IMR-90 (cell line): Measurements from ENCODE around the gene TAF11. TPM values are rescaled to one million over a fixed set of nuclear protein-coding genes. Genes with fewer than 3 reads are reported as not detected.
"Not testable (repeated sequence)": the region's sequence is repeated elsewhere in the genome, so short reads cannot be mapped to it uniquely, and the experiment has no call there.

Experiments
- ATAC-seq: fragments of 200-7000 bp; cut with Tn5 transposase; 2 replicates; pipeline ENCODE4 v1.9.1; 2020; ENCODE audit warnings: low read depth, mild to moderate bottlenecking, moderate library complexity
- BruUV-seq: library from RNA; stranded (reverse); fragments of 400-500 nt; replicated peaks from 2 replicates; lab custom pipeline; 2021; lab: Mats Ljungman, UMichigan
- CTCF ChIA-PET: fragments of 300-600 bp; formaldehyde crosslinking; extraction: SDS; loops from one replicate; lab custom pipeline; 2021; ENCODE audit warnings: antibody characterized with exemption; lab: Yijun Ruan, JAX
- POLR2A ChIA-PET: fragments of 300-600 bp; sonication (Branson Sonifier 250); formaldehyde crosslinking; loops from one replicate; lab custom pipeline; 2022; ENCODE audit warnings: antibody characterized with exemption; ENCODE audit not compliant: unreplicated experiment; lab: Charles Lee
- DNase-seq: peaks from one replicate; pipeline ENCODE4 v3.0.0; 2013
- H2AFZ ChIP-seq: replicated peaks from 2 replicates; pipeline ENCODE3; 2013; ENCODE audit warnings: low read length, mild to moderate bottlenecking; ENCODE audit not compliant: poor library complexity
- H2AK5ac ChIP-seq: 2 replicates; pipeline ENCODE4 v1.6.1; 2013; ENCODE audit warnings: low read depth, low read length, inconsistent platforms
- H2AK9ac ChIP-seq: replicated peaks from 2 replicates; pipeline ENCODE3; 2013; ENCODE audit warnings: mild to moderate bottlenecking, low read depth, low read length, moderate library complexity; ENCODE audit not compliant: poor library complexity
- H2BK120ac ChIP-seq: 2 replicates; pipeline ENCODE4 v1.6.1; 2013; ENCODE audit warnings: low read depth, low read length, inconsistent platforms
- H2BK15ac ChIP-seq: 3 replicates; pipeline ENCODE4 v1.6.1; 2013; ENCODE audit warnings: low read depth, low read length, inconsistent platforms
- H2BK20ac ChIP-seq: 2 replicates; pipeline ENCODE4 v1.6.1; 2013; ENCODE audit warnings: low read depth, mild to moderate bottlenecking, inconsistent platforms, low read length, moderate library complexity
- H2BK5ac ChIP-seq: 2 replicates; pipeline ENCODE4 v1.6.1; 2013; ENCODE audit warnings: mild to moderate bottlenecking, low read depth, low read length, inconsistent platforms; ENCODE audit not compliant: poor library complexity, severe bottlenecking
- H3K14ac ChIP-seq: replicated peaks from 2 replicates; pipeline ENCODE4 v1.6.1; 2013; ENCODE audit warnings: low read depth, low read length, inconsistent platforms
- H3K18ac ChIP-seq: 2 replicates; pipeline ENCODE4 v1.6.1; 2013; ENCODE audit warnings: low read depth, low read length, control low read depth
- H3K23ac ChIP-seq: 2 replicates; pipeline ENCODE4 v1.6.1; 2013; ENCODE audit warnings: low read depth, low read length, inconsistent platforms
- H3K27ac ChIP-seq: 2 replicates; pipeline ENCODE4 v1.5.1; 2013; ENCODE audit warnings: mild to moderate bottlenecking, control low read depth, low read length; ENCODE audit not compliant: insufficient read depth
- H3K27me3 ChIP-seq: 2 replicates; pipeline ENCODE4 v1.6.1; 2013; ENCODE audit warnings: low read length; ENCODE audit not compliant: control insufficient read depth, insufficient read depth
- H3K36me3 ChIP-seq: 2 replicates; pipeline ENCODE4 v1.6.1; 2013; ENCODE audit warnings: low read length, mixed read lengths; ENCODE audit not compliant: control insufficient read depth, insufficient read depth
- H3K4ac ChIP-seq: 2 replicates; pipeline ENCODE4 v1.6.1; 2013; ENCODE audit warnings: low read depth, low read length, inconsistent platforms
- H3K4me1 ChIP-seq: 2 replicates; pipeline ENCODE4 v1.6.1; 2013; ENCODE audit warnings: low read length, mixed read lengths; ENCODE audit not compliant: control insufficient read depth, insufficient read depth
- H3K4me2 ChIP-seq: 2 replicates; pipeline ENCODE4 v1.6.1; 2013; ENCODE audit warnings: low read depth, mild to moderate bottlenecking, control low read depth, low read length, moderate library complexity
- H3K4me3 ChIP-seq: 2 replicates; pipeline ENCODE4 v1.5.1; 2013; ENCODE audit warnings: low read depth, mild to moderate bottlenecking, control low read depth, low read length, moderate library complexity; ENCODE audit not compliant: insufficient read depth
- H3K56ac ChIP-seq: 2 replicates; pipeline ENCODE4 v1.6.1; 2013; ENCODE audit warnings: low read length, inconsistent platforms; ENCODE audit not compliant: insufficient read depth; ENCODE audit errors: extremely low read depth
- H3K79me1 ChIP-seq, 2 experiments: 2 replicates each; pipeline ENCODE4 v1.6.1; 2013; ENCODE audit warnings: low read length in 2 of 2, inconsistent platforms in 1 of 2, low read depth in 1 of 2
- H3K9ac ChIP-seq: 2 replicates; pipeline ENCODE4 v1.6.1; 2013; ENCODE audit warnings: low read depth, low read length, control low read depth
- H3K9me1 ChIP-seq: 2 replicates; pipeline ENCODE4 v1.6.1; 2013; ENCODE audit warnings: low read length, inconsistent platforms; ENCODE audit not compliant: insufficient read depth
- H3K9me3 ChIP-seq: 2 replicates; pipeline ENCODE4 v1.6.1; 2013; ENCODE audit warnings: low read length; ENCODE audit not compliant: control insufficient read depth, insufficient read depth
- H4K20me1 ChIP-seq: 2 replicates; pipeline ENCODE4 v1.6.1; 2013; ENCODE audit warnings: low read length, inconsistent platforms; ENCODE audit not compliant: insufficient read depth
- H4K5ac ChIP-seq: 2 replicates; pipeline ENCODE4 v1.6.1; 2013; ENCODE audit warnings: mild to moderate bottlenecking, low read depth, low read length, control low read depth
- H4K8ac ChIP-seq, 2 experiments: 2 replicates each; pipeline ENCODE4 v1.6.1; 2013; ENCODE audit warnings: low read depth in 2 of 2, low read length in 2 of 2, control low read depth in 1 of 2, inconsistent platforms in 1 of 2
- H4K91ac ChIP-seq: 2 replicates; pipeline ENCODE4 v1.6.1; 2013; ENCODE audit warnings: low read depth, low read length, inconsistent platforms; ENCODE audit not compliant: insufficient read depth
- WGBS, 2 experiments: methylation state at CpG; one replicate each; pipeline versions ENCODE4 v1.1.5 to v1.1.7; 2013; ENCODE audit warnings: missing lambda C conversion rate in 2 of 2; ENCODE audit not compliant: insufficient read length in 1 of 2; ENCODE audit errors: extremely low coverage in 2 of 2; 5-methylcytosine and 5-hydroxymethylcytosine counted together
- dilution Hi-C: fragments of 300-500 bp; cut with HindIII; formaldehyde crosslinking; loops from one replicate; pipeline ENCODE4 v1.14.3; 2018; ENCODE audit warnings: low sequenced_read_pairs; ENCODE audit not compliant: unreplicated experiment
- in situ Hi-C: fragments of 300-500 bp; cut with MboI; formaldehyde crosslinking; loops from 3 replicates; pipeline ENCODE4 v1.14.3; 2019; ENCODE audit warnings: low sequenced_read_pairs, inconsistent platforms, mixed read lengths
- intact Hi-C: fragments of 100-400 bp; cut with micrococcal nuclease; formaldehyde crosslinking; loops from 2 replicates; pipeline ENCODE4 v1.10.0; 2022
- polyA plus RNA-seq, 3 experiments: library from polyadenylated mRNA; depleted of rRNA; stranded (reverse); fragments of >200 nt; gene quantifications; 2 replicates each; pipeline ENCODE4 v1.2.3, GENCODE V29; 2012; ENCODE audit warnings: low replicate concordance in 1 of 3
- total RNA-seq: library from RNA; depleted of rRNA; stranded (reverse); fragments of >200 nt; gene quantifications from 2 replicates; pipeline ENCODE4 v1.2.3, GENCODE V29; 2012

The TAF11 gene
- total and polyA plus RNA-seq, 2 of the 4 experiments (the other 2 are of a cell fraction) = 12.7 to 23.3 TPM

DNA sequence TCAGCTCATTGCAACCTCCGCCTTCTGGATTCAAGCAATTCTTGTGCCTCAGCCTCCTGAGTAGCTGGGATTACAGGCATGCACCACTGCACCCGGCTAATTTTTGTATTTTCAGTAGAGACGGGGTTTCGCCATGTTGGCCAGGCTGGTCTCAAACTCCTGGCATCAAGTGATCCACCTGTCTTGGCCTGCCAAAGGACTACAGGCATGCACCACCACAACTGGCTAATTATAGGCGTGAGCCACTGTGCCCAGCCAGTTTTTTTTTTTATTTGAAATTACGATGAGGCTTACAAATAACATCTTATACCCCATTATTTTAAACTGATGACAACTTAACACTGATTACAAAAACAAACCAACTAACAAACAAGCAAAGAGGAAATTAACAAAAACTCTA lies 38.8 kb downstream of the TAF11 start:
- dilution Hi-C loops, H3K4me1 ChIP-seq, H3K36me3 ChIP-seq, H3K79me1 ChIP-seq, H4K91ac ChIP-seq, H3K4me3 ChIP-seq, H3K4me2 ChIP-seq, H3K4ac ChIP-seq, H2AFZ ChIP-seq, DNase-seq, H4K8ac ChIP-seq, H3K23ac ChIP-seq, H4K20me1 ChIP-seq, H2BK5ac ChIP-seq, ATAC-seq, H4K5ac ChIP-seq, H3K27me3 ChIP-seq, intact Hi-C loops, H3K9me3 ChIP-seq, CTCF ChIA-PET, H2BK15ac ChIP-seq, H3K9ac ChIP-seq, H3K18ac ChIP-seq, H2BK120ac ChIP-seq, H3K14ac ChIP-seq, H3K56ac ChIP-seq, H3K27ac ChIP-seq, H2BK20ac ChIP-seq, BruUV-seq, in situ Hi-C loops, H3K9me1 ChIP-seq, H2AK5ac ChIP-seq, H2AK9ac ChIP-seq: not testable (repeated sequence)
- POLR2A ChIA-PET = interaction anchor here (0.6 kb wide), 1 partner anchor 321 kb away, joined by 3 read pairs; no protein-coding TSS in a partner anchor
- 100% methylated on average over 5 of the region's 6 CpGs; no CpG with 5 or more reads in 1 of the 2 experiments for WGBS, 2 experiments
